IMR-90 (cell line): Measurements from ENCODE around the gene GRIK1. TPM values are rescaled to one million over a fixed set of nuclear protein-coding genes. Genes with fewer than 3 reads are reported as not detected.

ENCODE experiments used
- ATAC-seq: fragments of 200-7000 bp; cut with Tn5 transposase; 2 replicates; pipeline ENCODE4 v1.9.1; 2020; ENCODE audit warnings: low read depth, mild to moderate bottlenecking, moderate library complexity
- BruUV-seq: library from RNA; stranded (reverse); fragments of 400-500 nt; replicated peaks from 2 replicates; lab custom pipeline; 2021; lab: Mats Ljungman, UMichigan
- CTCF ChIA-PET: fragments of 300-600 bp; formaldehyde crosslinking; extraction: SDS; loops from one replicate; lab custom pipeline; 2021; ENCODE audit warnings: antibody characterized with exemption; lab: Yijun Ruan, JAX
- POLR2A ChIA-PET: fragments of 300-600 bp; sonication (Branson Sonifier 250); formaldehyde crosslinking; loops from one replicate; lab custom pipeline; 2022; ENCODE audit warnings: antibody characterized with exemption; ENCODE audit not compliant: unreplicated experiment; lab: Charles Lee
- DNase-seq: peaks from one replicate; pipeline ENCODE4 v3.0.0; 2013
- H2AFZ ChIP-seq: replicated peaks from 2 replicates; pipeline ENCODE3; 2013; ENCODE audit warnings: low read length, mild to moderate bottlenecking; ENCODE audit not compliant: poor library complexity
- H2AK5ac ChIP-seq: 2 replicates; pipeline ENCODE4 v1.6.1; 2013; ENCODE audit warnings: low read depth, low read length, inconsistent platforms
- H2AK9ac ChIP-seq: replicated peaks from 2 replicates; pipeline ENCODE3; 2013; ENCODE audit warnings: mild to moderate bottlenecking, low read depth, low read length, moderate library complexity; ENCODE audit not compliant: poor library complexity
- H2BK120ac ChIP-seq: 2 replicates; pipeline ENCODE4 v1.6.1; 2013; ENCODE audit warnings: low read depth, low read length, inconsistent platforms
- H2BK15ac ChIP-seq: 3 replicates; pipeline ENCODE4 v1.6.1; 2013; ENCODE audit warnings: low read depth, low read length, inconsistent platforms
- H2BK20ac ChIP-seq: 2 replicates; pipeline ENCODE4 v1.6.1; 2013; ENCODE audit warnings: low read depth, mild to moderate bottlenecking, inconsistent platforms, low read length, moderate library complexity
- H2BK5ac ChIP-seq: 2 replicates; pipeline ENCODE4 v1.6.1; 2013; ENCODE audit warnings: mild to moderate bottlenecking, low read depth, low read length, inconsistent platforms; ENCODE audit not compliant: poor library complexity, severe bottlenecking
- H3K14ac ChIP-seq: replicated peaks from 2 replicates; pipeline ENCODE4 v1.6.1; 2013; ENCODE audit warnings: low read depth, low read length, inconsistent platforms
- H3K18ac ChIP-seq: 2 replicates; pipeline ENCODE4 v1.6.1; 2013; ENCODE audit warnings: low read depth, low read length, control low read depth
- H3K23ac ChIP-seq: 2 replicates; pipeline ENCODE4 v1.6.1; 2013; ENCODE audit warnings: low read depth, low read length, inconsistent platforms
- H3K27ac ChIP-seq: 2 replicates; pipeline ENCODE4 v1.5.1; 2013; ENCODE audit warnings: mild to moderate bottlenecking, control low read depth, low read length; ENCODE audit not compliant: insufficient read depth
- H3K27me3 ChIP-seq: 2 replicates; pipeline ENCODE4 v1.6.1; 2013; ENCODE audit warnings: low read length; ENCODE audit not compliant: control insufficient read depth, insufficient read depth
- H3K36me3 ChIP-seq: 2 replicates; pipeline ENCODE4 v1.6.1; 2013; ENCODE audit warnings: low read length, mixed read lengths; ENCODE audit not compliant: control insufficient read depth, insufficient read depth
- H3K4ac ChIP-seq: 2 replicates; pipeline ENCODE4 v1.6.1; 2013; ENCODE audit warnings: low read depth, low read length, inconsistent platforms
- H3K4me1 ChIP-seq: 2 replicates; pipeline ENCODE4 v1.6.1; 2013; ENCODE audit warnings: low read length, mixed read lengths; ENCODE audit not compliant: control insufficient read depth, insufficient read depth
- H3K4me2 ChIP-seq: 2 replicates; pipeline ENCODE4 v1.6.1; 2013; ENCODE audit warnings: low read depth, mild to moderate bottlenecking, control low read depth, low read length, moderate library complexity
- H3K4me3 ChIP-seq: 2 replicates; pipeline ENCODE4 v1.5.1; 2013; ENCODE audit warnings: low read depth, mild to moderate bottlenecking, control low read depth, low read length, moderate library complexity; ENCODE audit not compliant: insufficient read depth
- H3K56ac ChIP-seq: 2 replicates; pipeline ENCODE4 v1.6.1; 2013; ENCODE audit warnings: low read length, inconsistent platforms; ENCODE audit not compliant: insufficient read depth; ENCODE audit errors: extremely low read depth
- H3K79me1 ChIP-seq, 2 experiments: 2 replicates each; pipeline ENCODE4 v1.6.1; 2013; ENCODE audit warnings: low read length in 2 of 2, inconsistent platforms in 1 of 2, low read depth in 1 of 2
- H3K9ac ChIP-seq: 2 replicates; pipeline ENCODE4 v1.6.1; 2013; ENCODE audit warnings: low read depth, low read length, control low read depth
- H3K9me1 ChIP-seq: 2 replicates; pipeline ENCODE4 v1.6.1; 2013; ENCODE audit warnings: low read length, inconsistent platforms; ENCODE audit not compliant: insufficient read depth
- H3K9me3 ChIP-seq: 2 replicates; pipeline ENCODE4 v1.6.1; 2013; ENCODE audit warnings: low read length; ENCODE audit not compliant: control insufficient read depth, insufficient read depth
- H4K20me1 ChIP-seq: 2 replicates; pipeline ENCODE4 v1.6.1; 2013; ENCODE audit warnings: low read length, inconsistent platforms; ENCODE audit not compliant: insufficient read depth
- H4K5ac ChIP-seq: 2 replicates; pipeline ENCODE4 v1.6.1; 2013; ENCODE audit warnings: mild to moderate bottlenecking, low read depth, low read length, control low read depth
- H4K8ac ChIP-seq, 2 experiments: 2 replicates each; pipeline ENCODE4 v1.6.1; 2013; ENCODE audit warnings: low read depth in 2 of 2, low read length in 2 of 2, control low read depth in 1 of 2, inconsistent platforms in 1 of 2
- H4K91ac ChIP-seq: 2 replicates; pipeline ENCODE4 v1.6.1; 2013; ENCODE audit warnings: low read depth, low read length, inconsistent platforms; ENCODE audit not compliant: insufficient read depth
- CEBPB ChIP-seq: IDR thresholded peaks from 2 replicates; pipeline ENCODE4 v1.6.1; 2012; ENCODE audit warnings: low read depth, low read length, improper control_type of control experiment
- CHD1 ChIP-seq: IDR thresholded peaks from 2 replicates; pipeline ENCODE4 v1.6.1; 2012; ENCODE audit warnings: low read depth, low read length, improper control_type of control experiment
- FOS ChIP-seq: fragments of 150-350 bp; IDR thresholded peaks from 2 replicates; pipeline ENCODE4 v1.6.1; 2016; ENCODE audit warnings: low read depth, low read length
- MAFK ChIP-seq: IDR thresholded peaks from 2 replicates; pipeline ENCODE4 v1.6.1; 2012; ENCODE audit warnings: low read depth, low read length, improper control_type of control experiment
- MAZ ChIP-seq: IDR thresholded peaks from 2 replicates; pipeline ENCODE4 v1.6.1; 2012; ENCODE audit warnings: low read depth, mild to moderate bottlenecking, low read length, improper control_type of control experiment, moderate library complexity, borderline replicate concordance
- NFE2L2 ChIP-seq: fragments of 150-350 bp; IDR thresholded peaks from 2 replicates; pipeline ENCODE4 v1.6.1; 2016; ENCODE audit warnings: low read depth, mild to moderate bottlenecking, low read length
- POLR2A ChIP-seq: IDR thresholded peaks from 2 replicates; pipeline ENCODE4 v1.6.1; 2012; ENCODE audit warnings: mild to moderate bottlenecking, low read depth, low read length
- RAD21 ChIP-seq: IDR thresholded peaks from 2 replicates; pipeline ENCODE4 v1.6.1; 2012; ENCODE audit warnings: low read length, improper control_type of control experiment
- RCOR1 ChIP-seq: IDR thresholded peaks from 2 replicates; pipeline ENCODE4 v1.6.1; 2012; ENCODE audit warnings: mild to moderate bottlenecking, low read length, improper control_type of control experiment; ENCODE audit not compliant: insufficient replicate concordance
- RFX5 ChIP-seq: IDR thresholded peaks from 2 replicates; pipeline ENCODE4 v1.8.0; 2012; ENCODE audit warnings: low read depth, mild to moderate bottlenecking, low read length, moderate library complexity
- WGBS, 2 experiments: methylation state at CpG; one replicate each; pipeline versions ENCODE4 v1.1.5 to v1.1.7; 2013; ENCODE audit warnings: missing lambda C conversion rate in 2 of 2; ENCODE audit not compliant: insufficient read length in 1 of 2; ENCODE audit errors: extremely low coverage in 2 of 2; 5-methylcytosine and 5-hydroxymethylcytosine counted together
- dilution Hi-C: fragments of 300-500 bp; cut with HindIII; formaldehyde crosslinking; loops from one replicate; pipeline ENCODE4 v1.14.3; 2018; ENCODE audit warnings: low sequenced_read_pairs; ENCODE audit not compliant: unreplicated experiment
- in situ Hi-C: fragments of 300-500 bp; cut with MboI; formaldehyde crosslinking; loops from 3 replicates; pipeline ENCODE4 v1.14.3; 2019; ENCODE audit warnings: low sequenced_read_pairs, inconsistent platforms, mixed read lengths
- intact Hi-C: fragments of 100-400 bp; cut with micrococcal nuclease; formaldehyde crosslinking; loops from 2 replicates; pipeline ENCODE4 v1.10.0; 2022
- polyA plus RNA-seq, 3 experiments: library from polyadenylated mRNA; depleted of rRNA; stranded (reverse); fragments of >200 nt; gene quantifications; 2 replicates each; pipeline ENCODE4 v1.2.3, GENCODE V29; 2012; ENCODE audit warnings: low replicate concordance in 1 of 3
- total RNA-seq: library from RNA; depleted of rRNA; stranded (reverse); fragments of >200 nt; gene quantifications from 2 replicates; pipeline ENCODE4 v1.2.3, GENCODE V29; 2012
- TF ChIP-seq, protein P1 (sequence below): fragments of 150-350 bp; IDR thresholded peaks from 2 replicates; pipeline ENCODE4 v1.6.1; 2016; ENCODE audit warnings: low read depth, mild to moderate bottlenecking, low read length, moderate library complexity, borderline replicate concordance

The GRIK1 gene
- total and polyA plus RNA-seq, 2 of the 4 experiments (the other 2 are of a cell fraction) = not detected

DNA sequence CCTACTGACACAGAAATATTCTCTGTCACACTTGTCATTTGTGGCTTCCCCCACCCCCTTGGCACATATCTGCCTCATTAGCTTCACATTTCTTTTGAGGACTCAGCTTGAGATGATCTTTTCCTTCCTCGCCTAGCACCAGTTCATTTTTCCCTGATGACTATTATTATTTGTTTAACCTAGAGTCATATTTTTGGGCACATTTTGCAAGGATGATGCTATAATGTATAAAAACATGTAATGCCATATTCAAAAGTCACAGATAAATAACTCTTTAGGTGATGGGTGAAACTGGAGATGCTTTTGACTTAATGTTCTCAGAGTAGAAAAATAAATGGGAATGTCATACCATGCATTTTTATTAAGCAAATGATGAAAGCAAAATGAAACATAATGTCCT lies 438.3 kb downstream of the GRIK1 start:
- 0 out of 2 replicates have a peak overlapping the region, but pooled peaks have one; percentile 8 for H4K91ac ChIP-seq
- peak overlapping the region; percentile 39 for H2BK20ac ChIP-seq
- dilution Hi-C loops = no loop called here
- H3K36me3 ChIP-seq = peaks cover 1% of the 10 kb centered on the region; the same call in 1 of the 2 replicates
- no TSS peak for BruUV-seq
- no peak overlapping the region for H2AK9ac ChIP-seq
- peak overlapping the region; percentile 58; the same call in 1 of the 2 replicates for H3K27ac ChIP-seq
- H3K9me3 ChIP-seq = peaks cover 9% of the 10 kb centered on the region
- H3K9me1 ChIP-seq = peaks cover 6% of the 10 kb centered on the region; the same call in 1 of the 2 replicates
- H4K8ac ChIP-seq = peak overlapping the region in 1 of 2 experiments; percentile 48; a peak in 1 of 4 replicates
- no peak overlapping the region for H3K23ac ChIP-seq
- no peak overlapping the region for H3K56ac ChIP-seq
- H2BK120ac ChIP-seq = peak overlapping the region; percentile 67; the same call in 1 of the 2 replicates
- H3K18ac ChIP-seq = peak overlapping the region; percentile 4; the same call in 1 of the 2 replicates
- ATAC-seq = peak; percentile 74
- no peaks in the 10 kb centered on the region for H4K20me1 ChIP-seq
- ChIA-PET CTCF (no interaction called here), POLR2A (no interaction called here)
- H3K14ac ChIP-seq = no peak overlapping the region
- WGBS, 2 experiments = no CpG with 5 or more reads among the region's 1 CpG
- no peaks in the 10 kb centered on the region for H3K79me1 ChIP-seq
- no peak overlapping the region for H2AFZ ChIP-seq
- peaks cover 5% of the 10 kb centered on the region; the same call in 1 of the 2 replicates for H3K4me1 ChIP-seq
- H3K9ac ChIP-seq = no peak overlapping the region
- peak overlapping the region; percentile 84 for H2BK5ac ChIP-seq
- peak; percentile 88 for DNase-seq
- intact Hi-C loops = loop anchor here (1.0 to 2.0 kb wide), 2 partner anchors 21 to 25 kb away; no protein-coding TSS in a partner anchor
- no peak overlapping the region for H2AK5ac ChIP-seq
- no peak overlapping the region for H3K4ac ChIP-seq
- in situ Hi-C loops = no loop called here
- peak overlapping the region; percentile 24; the same call in 1 of the 2 replicates for H3K4me2 ChIP-seq
- H4K5ac ChIP-seq = peak overlapping the region; percentile 1; the same call in 1 of the 2 replicates
- no peaks in the 10 kb centered on the region for H3K27me3 ChIP-seq
- no peak overlapping the region for H2BK15ac ChIP-seq
- H3K4me3 ChIP-seq = no peak overlapping the region
- TF ChIP-seq RCOR1 (no peak), MAFK (no peak), MAZ (no peak), CHD1 (no peak), POLR2A (no peak), RFX5 (no peak), NFE2L2 (no peak), RAD21 (no peak), FOS (no peak), CEBPB (no peak; the same call in 1 of the 2 replicates)
- TF ChIP-seq, protein P1, sequence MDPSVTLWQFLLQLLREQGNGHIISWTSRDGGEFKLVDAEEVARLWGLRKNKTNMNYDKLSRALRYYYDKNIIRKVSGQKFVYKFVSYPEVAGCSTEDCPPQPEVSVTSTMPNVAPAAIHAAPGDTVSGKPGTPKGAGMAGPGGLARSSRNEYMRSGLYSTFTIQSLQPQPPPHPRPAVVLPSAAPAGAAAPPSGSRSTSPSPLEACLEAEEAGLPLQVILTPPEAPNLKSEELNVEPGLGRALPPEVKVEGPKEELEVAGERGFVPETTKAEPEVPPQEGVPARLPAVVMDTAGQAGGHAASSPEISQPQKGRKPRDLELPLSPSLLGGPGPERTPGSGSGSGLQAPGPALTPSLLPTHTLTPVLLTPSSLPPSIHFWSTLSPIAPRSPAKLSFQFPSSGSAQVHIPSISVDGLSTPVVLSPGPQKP = no peak
